GM12801 (cell line): ENCODE measurements around the gene GRIK3.

Experiments used
- TF ChIP-seq, protein P1 (sequence below): IDR thresholded peaks from one replicate; pipeline ENCODE4 v1.5.1; 2011; ENCODE audit warnings: control low read depth; ENCODE audit not compliant: insufficient read length; ENCODE audit errors: extremely low read depth

The GRIK3 gene

DNA sequence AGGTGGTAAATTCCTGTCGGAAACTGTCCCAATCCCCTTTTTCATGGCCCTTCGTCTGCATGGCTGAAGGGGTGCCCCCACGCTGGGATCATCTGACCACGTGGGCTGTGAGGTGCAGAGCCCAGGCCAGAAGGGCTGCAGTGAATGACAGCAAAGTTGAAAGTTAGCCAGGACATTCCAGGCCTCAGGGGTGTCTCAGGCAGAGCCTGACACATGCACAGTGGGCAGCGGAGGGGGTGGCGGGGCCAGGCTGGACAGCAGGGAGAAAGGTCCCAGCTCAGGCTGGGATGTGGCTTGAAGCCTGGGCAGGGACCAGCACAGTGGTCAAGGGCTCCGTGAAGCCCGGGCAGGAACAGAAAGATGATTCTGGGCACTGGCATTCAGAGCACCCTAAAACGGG, 49.6 kb downstream of the GRIK3 start:
- TF ChIP-seq, protein P1, sequence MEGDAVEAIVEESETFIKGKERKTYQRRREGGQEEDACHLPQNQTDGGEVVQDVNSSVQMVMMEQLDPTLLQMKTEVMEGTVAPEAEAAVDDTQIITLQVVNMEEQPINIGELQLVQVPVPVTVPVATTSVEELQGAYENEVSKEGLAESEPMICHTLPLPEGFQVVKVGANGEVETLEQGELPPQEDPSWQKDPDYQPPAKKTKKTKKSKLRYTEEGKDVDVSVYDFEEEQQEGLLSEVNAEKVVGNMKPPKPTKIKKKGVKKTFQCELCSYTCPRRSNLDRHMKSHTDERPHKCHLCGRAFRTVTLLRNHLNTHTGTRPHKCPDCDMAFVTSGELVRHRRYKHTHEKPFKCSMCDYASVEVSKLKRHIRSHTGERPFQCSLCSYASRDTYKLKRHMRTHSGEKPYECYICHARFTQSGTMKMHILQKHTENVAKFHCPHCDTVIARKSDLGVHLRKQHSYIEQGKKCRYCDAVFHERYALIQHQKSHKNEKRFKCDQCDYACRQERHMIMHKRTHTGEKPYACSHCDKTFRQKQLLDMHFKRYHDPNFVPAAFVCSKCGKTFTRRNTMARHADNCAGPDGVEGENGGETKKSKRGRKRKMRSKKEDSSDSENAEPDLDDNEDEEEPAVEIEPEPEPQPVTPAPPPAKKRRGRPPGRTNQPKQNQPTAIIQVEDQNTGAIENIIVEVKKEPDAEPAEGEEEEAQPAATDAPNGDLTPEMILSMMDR = no peak

DNA sequence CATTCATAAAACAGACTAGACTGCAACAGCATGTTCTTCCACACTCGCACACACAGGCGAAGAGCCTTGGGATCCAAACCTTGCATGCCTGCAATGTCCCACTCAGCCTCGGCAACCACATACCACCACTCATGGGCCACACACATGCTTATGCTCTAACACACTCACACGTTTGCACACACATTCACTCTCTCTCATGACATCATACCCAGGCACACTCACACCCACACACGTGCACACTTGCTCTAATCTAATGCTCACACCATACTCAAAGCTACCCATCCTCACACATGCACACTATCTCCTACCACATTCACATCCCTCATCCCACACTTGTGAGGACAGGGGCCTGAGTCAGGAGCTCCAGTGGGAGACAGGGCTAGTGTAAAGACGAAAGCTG, 50.3 kb downstream of the GRIK3 start:
- TF ChIP-seq, protein P1 = no peak

DNA sequence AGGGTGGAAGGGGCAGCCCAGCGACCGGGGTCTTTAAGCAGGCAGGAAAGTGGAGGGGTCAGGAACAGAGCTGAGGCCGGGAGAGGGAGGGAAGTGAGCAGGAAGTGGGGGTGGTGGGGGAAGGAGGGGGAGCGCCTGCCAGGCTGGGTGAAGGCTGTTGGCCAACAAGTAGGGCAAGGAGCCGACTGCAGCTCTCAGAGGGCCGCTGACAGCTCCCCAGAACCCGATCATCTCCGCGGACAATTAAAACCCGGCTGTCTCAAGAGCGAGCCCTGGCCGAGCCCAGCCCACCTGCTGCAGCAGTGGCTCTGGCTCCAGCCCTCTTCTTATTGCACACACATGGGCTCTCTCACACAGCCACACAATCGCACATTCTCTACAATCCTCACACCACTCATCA, 51.6 kb downstream of the GRIK3 start:
- TF ChIP-seq, protein P1 = no peak

DNA sequence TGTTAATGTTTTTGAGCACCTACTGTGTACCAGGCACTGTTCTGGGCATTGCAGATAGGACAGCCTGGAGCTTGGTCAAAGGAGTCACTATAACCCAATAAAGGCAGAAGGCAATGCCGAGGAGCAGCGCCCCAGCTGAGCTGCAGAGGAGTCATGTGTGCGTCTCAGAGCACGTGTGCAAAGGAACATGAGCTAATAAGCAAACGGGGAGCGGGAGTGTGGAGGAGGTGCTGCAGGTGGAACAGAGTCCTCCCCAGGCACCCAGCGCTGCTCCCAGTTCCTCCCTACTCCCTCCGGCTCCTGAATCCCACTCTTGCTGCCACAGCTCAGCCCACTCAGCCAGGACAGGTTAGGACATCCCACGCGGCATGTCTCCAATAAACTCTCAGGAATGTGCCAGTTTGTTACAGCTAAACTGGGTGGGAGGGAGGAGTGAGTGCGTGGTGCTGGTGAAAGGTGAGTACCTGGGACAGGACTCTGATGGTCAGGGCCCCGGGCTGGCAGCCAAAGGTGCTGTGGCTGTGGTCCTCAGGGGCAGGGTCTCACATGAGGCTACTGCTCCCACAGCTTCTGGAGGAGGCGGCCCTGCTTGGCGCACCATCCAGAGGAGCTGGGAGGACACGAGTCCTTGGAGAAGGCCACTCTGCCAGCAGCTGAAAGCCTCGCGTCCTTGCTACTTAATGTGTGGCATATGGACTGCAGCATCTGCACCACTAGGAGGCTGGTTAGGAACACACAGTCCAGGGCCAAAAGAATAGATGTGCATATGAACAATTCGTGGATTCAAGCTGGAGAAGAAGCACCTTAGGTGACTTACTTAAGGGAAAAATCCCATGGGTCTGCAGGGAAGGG, 52.3 kb downstream of the GRIK3 start:
- TF ChIP-seq, protein P1 = no peak

DNA sequence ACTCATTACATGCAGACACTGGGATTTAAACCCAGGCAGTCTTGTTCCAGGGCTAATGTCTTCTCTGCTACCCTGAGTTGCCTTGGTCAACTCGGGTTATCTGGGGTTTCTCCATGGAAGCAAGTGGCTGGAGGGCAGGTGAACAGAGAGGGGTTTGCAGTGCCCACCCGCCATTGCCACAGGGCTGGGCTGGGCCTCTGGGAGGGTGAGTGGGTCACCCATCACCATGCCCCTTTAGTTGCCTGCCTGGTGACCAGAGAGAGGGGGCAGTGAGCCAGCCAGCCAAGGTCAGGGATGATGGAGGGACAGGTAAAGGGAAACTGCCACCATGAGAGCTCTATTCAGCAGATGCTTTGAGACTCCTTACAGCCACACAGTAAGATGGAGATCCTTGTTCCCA, 53.2 kb downstream of the GRIK3 start:
- TF ChIP-seq, protein P1 = no peak

DNA sequence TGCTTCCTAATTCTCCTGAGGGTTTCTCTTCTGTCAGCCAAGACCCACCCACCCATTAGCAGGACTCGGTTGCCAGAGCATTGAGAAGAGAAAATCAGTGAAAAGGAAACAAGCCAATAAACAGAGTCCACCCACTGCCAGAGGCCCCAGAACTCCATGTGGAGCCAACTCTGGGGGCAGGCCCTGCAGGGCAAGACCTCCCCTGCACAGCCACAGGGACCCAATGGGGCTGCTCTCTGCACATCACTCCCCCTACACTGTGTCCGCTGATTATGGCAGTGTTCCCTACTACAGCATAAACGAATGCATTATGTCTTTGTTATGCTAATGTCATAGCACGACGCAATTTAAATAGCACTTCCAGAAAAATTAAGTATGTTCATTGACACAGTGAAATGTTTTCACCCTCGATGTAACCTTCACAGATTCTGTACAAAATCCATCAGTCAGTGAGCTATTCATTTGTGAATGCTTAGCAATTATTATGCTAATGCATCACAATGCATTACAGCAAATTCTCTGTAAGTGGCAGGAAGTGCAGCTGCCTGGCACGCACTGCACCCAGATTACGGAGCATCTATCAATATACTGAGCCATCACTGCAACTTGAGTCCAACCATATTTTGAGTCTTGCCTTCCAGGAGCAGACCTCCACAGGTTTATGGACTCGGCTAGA, 56.4 kb downstream of the GRIK3 start:
- TF ChIP-seq, protein P1 = no peak

DNA sequence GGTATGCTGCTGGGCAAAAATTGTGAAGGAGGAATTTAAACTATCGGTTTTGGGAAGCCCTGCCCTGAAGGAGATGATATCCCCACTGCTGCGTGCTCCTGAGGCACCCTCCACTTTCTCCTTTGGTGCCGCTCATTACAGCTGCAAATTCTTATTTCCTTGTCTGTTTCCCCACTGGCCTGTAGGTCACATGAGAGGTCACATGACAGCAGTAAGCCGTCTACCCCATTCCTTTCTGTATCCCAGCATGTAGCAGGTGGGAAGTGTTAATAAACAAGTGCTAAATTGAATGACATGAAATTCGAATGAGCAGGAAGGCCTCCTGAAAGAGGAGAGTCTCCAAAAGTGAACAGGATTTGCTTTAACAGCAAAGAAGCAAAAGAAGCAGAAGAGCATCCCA, 58.7 kb downstream of the GRIK3 start:
- TF ChIP-seq, protein P1 = no peak
